ENCODE results near the gene CFLAR.

DNA sequence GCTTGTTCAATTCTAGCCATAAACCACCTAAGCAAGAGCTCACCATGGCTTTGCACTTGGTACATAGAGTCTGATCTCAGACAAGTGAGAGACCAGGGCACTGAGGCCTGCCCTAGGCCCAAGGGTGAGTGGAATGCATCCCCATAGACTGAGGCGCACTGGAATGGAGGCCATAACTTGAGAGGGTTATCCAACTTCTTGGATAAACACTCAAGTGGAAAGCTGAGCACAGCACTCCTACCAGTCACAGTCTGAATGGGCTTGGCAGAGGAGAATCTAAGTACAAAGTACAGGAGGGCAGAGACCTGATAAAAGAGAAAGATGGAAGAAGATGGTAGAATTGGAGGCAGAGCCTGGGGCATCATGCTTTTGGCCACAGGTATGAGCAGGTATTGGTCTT is 36.6 kb downstream of the CFLAR start:
- no peak for TF ChIP-seq CTCF (conservative IDR thresholded peaks at IDR 0.05; ENCODE audit: low read length)
- no peak for TF ChIP-seq EZH2phosphoT487 (IDR thresholded peaks at IDR 0.05; ENCODE audit: borderline replicate concordance)

Measured in Loucy (cell line).